ENCODE measurements around the gene STK32C. TPM values are rescaled to one million over a fixed set of nuclear protein-coding genes. Genes with fewer than 3 reads are reported as not detected.

STK32C gene
- total and polyA plus RNA-seq, 8 donors = 9.9 to 18.2 (median 11.6) TPM

GRCh38 chr10:132198381-132199181 lies 109.2 kb downstream of the STK32C start:
- peaks cover 0 to 39% of the 10 kb centered on the region in 2 donors for H3K27me3 ChIP-seq
- DNase-seq (peak in 1 of 4 donors; percentile 77), ATAC-seq (no peak)
- no peak for TF ChIP-seq CTCF (IDR thresholded peaks at IDR 0.05)
- H3K36me3 ChIP-seq = no peaks in the 10 kb centered on the region
- no peak overlapping the region for H3K27ac ChIP-seq
- no peak overlapping the region for H3K4me3 ChIP-seq
- no peaks in the 10 kb centered on the region for H3K4me1 ChIP-seq
- H3K9me3 ChIP-seq = no peaks in the 10 kb centered on the region
- intact Hi-C loops (cut with DNase I) = no loop called here

GRCh38 chr10:132198068-132198370 lies 109.7 kb downstream of the STK32C start:
- Histone ChIP-seq H3K36me3 (no peaks in the 10 kb centered on the region), H3K27me3 (peaks cover 0 to 42% of the 10 kb centered on the region in 2 donors), H3K27ac (no peak overlapping the region), H3K9me3 (no peaks in the 10 kb centered on the region), H3K4me1 (no peaks in the 10 kb centered on the region), H3K4me3 (no peak overlapping the region)
- TF ChIP-seq CTCF (IDR thresholded peaks at IDR 0.05) = no peak
- intact Hi-C loops (cut with DNase I) = no loop called here
- DNase-seq = no peak
- no peak for ATAC-seq

GRCh38 chr10:132197271-132198067 lies 110.3 kb downstream of the STK32C start:
- DNase-seq (peak in 1 of 4 donors; percentile 65), ATAC-seq (no peak)
- no peak for TF ChIP-seq CTCF (IDR thresholded peaks at IDR 0.05)
- Histone ChIP-seq H3K4me1 (no peaks in the 10 kb centered on the region), H3K36me3 (no peaks in the 10 kb centered on the region), H3K4me3 (no peak overlapping the region), H3K27ac (no peak overlapping the region), H3K27me3 (peaks cover 0 to 47% of the 10 kb centered on the region in 2 donors), H3K9me3 (no peaks in the 10 kb centered on the region)
- intact Hi-C loops (cut with DNase I) = no loop called here

GRCh38 chr10:132196178-132197113 lies 111.3 kb downstream of the STK32C start:
- Histone ChIP-seq H3K27me3 (peaks cover 0 to 50% of the 10 kb centered on the region in 2 donors), H3K27ac (no peak overlapping the region), H3K4me3 (no peak overlapping the region), H3K4me1 (no peaks in the 10 kb centered on the region), H3K36me3 (no peaks in the 10 kb centered on the region), H3K9me3 (no peaks in the 10 kb centered on the region)
- intact Hi-C loops (cut with DNase I) = no loop called here
- ATAC-seq = no peak
- DNase-seq = peak in 1 of 4 donors; percentile 53
- TF ChIP-seq CTCF (IDR thresholded peaks at IDR 0.05) = no peak

Data from left lung (tissue), 10 donors.